Left renal pelvis (tissue), 4 donors: ENCODE data around the gene CDKL1. TPM values are rescaled to one million over a fixed set of nuclear protein-coding genes. Genes with fewer than 3 reads are reported as not detected.

Experiments
- DNase-seq, 4 donors: peaks; one replicate each; pipeline ENCODE4 v3.0.0-alpha.2; 2013; ENCODE audit warnings: low read depth in 4 of 4, low spot score in 3 of 4
- polyA plus RNA-seq, 4 donors: library from polyadenylated mRNA; unstranded; fragments of 120-200 nt; gene quantifications; one replicate each; pipeline ENCODE4 v1.2.1, GENCODE V29; 2013; ENCODE audit not compliant: insufficient read length in 4 of 4

Gene CDKL1
- polyA plus RNA-seq, result 10 to 100 TPM in 2 of 4 donors, 1 to 10 TPM in 2; 6.8 to 10.8 (median 9.3) TPM

DNA sequence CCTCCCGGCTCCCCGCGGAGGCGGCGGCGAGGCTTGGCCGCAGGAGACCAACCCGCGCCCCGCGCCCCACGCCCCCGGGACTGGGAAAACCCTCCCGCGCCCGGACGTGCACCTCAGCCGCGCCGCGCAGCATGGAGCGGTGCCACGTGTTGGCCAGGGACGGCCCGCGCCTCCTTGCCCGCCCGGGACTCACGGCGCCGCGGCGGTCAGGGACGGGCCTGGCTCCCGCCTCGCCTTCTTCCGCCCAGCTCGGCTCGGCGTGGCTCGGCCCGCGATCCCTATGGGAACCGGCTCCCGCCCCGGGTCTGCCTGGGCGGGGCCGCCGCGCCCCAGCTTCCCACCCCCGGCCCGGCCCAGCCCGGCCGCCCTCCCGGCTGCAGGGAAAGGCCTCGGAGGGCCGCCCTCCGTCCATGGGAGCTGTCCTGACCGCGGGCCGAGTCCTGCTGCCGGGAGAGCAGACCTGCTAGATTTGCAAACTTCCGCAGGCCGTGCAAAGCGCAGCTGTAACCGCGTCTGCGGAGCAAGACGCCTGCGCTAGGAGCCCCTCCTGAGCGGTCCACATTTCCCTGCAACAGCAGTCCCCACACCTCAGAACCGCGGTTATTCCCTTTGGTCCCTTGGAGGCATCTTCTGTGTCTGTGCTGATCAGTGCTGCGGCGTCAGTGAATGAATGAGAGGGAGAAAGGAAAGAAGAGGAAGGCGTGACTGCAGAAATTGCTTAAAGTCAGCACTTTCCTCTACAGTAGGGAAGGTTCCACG is at the start of gene CDKL1:
TSS of gene CDKL1 (minus strand) at position 251 of the 759 bp plus-strand sequence. CDS start 1,013 bp downstream, outside the sequence.
- no peak for DNase-seq

DNA sequence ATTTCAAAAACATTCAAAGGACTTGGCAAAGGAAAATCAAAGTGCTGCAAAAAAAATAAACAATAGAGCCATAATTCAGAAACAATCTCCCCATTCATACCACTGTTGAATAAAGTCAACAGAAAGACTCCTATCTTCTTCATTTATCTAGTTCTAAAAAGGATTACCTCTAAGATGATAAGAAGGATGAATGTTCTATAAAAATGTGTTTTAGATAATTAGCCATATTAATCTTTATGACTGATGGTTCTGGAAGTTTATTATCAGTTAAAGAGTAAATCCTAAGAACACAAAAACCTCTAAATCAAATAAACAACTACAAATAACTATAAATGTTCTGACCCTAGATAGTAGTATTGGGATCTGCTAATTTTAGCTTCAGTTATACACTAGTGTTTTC is 37.8 kb upstream of the CDKL1 start:
- no peak for DNase-seq

DNA sequence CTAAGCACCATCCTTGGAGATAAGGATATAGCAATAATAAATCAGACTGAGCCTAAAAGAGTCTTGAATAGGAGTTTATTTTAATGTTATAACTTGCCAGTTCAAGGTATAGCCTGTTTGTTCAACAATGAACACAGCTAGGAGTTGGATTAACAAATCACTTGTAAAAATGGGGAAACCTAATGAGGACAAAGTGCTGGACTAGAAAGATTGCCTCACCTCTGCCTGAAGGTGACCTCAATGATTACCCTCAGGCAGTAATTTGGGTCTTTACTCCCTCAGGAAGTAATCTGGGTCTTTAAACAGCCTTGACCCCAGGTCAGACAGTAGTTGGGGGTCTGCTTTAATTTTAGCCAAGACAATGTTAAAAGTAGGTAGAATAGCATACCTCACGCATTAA is 35.5 kb upstream of the CDKL1 start:
- DNase-seq, result no peak

DNA sequence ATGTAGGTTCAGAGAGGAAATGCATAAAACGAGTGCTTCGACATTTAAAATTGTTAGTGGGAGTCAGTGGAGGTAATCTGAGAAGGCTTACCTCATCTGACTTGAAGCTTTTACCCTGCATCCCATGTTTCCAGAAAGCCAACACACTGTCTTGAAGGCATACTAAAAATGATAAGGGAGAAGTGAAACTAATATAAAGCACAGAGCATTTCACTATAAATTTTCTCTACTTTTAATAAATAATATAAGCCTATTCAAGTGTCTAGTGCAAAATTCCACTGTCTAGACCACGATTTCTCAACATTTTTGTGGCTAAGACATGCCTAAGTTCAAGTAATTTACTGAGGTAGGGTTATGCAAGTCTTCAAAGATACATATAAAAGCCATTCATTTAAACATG is 29.1 kb upstream of the CDKL1 start:
- DNase-seq, result no peak

DNA sequence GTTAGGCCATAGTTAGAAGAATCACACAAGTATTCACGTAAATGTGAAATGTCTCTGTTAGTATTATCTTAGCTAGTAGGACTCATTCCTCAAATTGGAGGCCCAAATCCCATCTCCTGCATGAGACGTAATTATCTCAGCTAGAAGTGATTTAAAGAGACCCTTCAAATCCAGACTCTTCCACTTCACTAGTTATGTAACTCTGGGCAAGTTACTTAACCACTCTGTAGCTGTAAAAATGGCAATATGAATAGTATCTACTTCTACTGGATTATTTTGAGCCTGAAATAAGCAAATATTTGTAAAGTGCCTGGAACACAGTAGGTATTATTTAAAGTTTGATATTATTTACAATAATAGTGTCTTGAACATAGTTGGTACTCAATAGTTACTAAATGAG is 28.4 kb upstream of the CDKL1 start:
- no peak for DNase-seq

DNA sequence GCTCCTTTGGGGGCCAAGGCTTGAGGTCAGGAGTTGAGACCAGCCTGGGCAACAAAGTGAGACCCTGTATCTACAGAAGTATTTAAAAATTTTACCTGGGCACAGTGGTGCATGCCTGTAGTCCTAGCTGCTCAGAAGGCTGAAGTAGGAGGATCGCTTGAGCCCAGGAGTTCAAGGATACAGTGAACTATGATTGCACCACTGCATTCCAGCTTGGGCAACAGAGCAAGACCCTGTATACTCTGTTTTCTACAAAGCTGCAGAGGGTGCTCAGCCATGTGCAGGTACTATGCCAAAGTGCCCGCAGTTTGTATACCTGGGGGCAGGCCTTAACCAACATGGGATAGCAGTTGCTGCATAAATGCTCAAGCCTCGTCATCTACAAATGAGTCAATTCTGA is 26.8 kb upstream of the CDKL1 start:
- DNase-seq, result no peak

DNA sequence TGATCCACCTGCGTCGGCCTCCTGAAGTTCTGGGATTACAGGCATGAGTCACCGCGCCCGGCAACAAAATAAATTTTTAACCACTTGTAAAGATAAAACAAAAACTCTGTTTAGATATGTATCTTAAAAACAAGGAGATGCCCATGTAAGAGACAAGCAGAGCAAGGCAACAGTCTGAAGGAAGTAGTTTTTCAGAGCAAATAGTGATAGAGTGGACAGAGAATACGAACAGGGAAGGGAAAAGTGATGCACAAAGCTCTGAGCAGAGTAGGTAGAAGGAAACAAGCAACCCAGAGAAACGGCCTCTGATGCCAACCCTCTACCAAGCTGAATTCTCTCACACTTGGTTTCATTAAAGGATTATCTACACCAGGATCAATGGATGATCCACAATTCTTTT is 24.8 kb upstream of the CDKL1 start:
- DNase-seq, result no peak

DNA sequence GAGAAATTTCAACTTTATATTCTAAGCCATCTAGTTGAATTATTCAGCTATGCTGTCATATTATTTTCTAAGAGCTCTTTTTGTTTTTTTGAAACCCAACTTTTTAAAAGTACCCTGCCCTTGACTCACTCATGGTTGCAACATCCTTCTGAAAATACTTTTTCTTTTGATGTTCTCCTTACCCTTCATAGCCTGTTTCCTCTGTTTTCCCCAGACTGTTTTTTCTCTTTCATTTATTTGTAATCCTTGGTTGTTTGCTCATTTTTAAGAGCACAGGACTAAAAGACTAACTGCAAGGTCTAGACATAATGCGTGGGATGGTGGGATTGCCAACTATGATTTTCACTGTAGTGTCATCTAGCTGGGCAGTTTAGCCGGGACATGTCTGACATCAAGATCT is 21.2 kb upstream of the CDKL1 start:
- DNase-seq, result no peak

DNA sequence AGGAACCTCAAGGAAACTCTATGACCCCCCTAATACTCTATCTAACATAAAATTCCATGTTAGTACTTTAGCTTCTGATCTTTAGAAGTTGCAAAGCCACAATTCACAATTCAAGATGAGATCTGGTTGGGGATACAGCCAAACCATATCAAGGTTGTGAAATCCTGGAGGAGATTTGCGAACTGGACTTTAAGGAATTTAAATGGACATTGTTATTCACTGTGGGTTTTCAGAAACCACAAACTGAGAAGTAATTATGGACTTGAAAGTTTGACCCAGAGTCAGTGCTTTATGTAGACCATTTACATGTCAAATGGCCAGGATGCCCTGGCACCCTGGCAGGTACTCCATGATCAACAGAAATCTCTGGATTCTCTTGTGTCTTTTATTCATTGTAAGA is 14.2 kb upstream of the CDKL1 start:
- DNase-seq, result no peak

DNA sequence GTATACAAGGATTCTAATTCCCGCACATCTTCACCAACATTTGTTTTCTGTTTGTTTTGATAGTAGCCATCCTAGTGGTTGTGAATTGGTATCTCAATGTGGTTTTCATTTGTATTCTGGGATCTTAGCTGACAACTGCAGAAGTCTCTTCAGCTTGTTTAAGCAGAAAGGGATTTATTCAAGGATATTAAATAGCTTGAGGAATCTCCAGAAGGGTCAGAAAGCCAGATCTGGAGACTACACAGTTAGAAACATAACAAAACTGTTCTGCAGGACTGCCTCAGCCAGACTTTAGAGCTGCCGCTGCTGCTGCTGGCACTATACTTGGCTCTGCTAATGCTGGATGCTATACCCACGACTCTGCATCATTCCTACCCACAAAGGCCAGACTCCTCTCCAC is 13.4 kb upstream of the CDKL1 start:
- DNase-seq, result no peak

DNA sequence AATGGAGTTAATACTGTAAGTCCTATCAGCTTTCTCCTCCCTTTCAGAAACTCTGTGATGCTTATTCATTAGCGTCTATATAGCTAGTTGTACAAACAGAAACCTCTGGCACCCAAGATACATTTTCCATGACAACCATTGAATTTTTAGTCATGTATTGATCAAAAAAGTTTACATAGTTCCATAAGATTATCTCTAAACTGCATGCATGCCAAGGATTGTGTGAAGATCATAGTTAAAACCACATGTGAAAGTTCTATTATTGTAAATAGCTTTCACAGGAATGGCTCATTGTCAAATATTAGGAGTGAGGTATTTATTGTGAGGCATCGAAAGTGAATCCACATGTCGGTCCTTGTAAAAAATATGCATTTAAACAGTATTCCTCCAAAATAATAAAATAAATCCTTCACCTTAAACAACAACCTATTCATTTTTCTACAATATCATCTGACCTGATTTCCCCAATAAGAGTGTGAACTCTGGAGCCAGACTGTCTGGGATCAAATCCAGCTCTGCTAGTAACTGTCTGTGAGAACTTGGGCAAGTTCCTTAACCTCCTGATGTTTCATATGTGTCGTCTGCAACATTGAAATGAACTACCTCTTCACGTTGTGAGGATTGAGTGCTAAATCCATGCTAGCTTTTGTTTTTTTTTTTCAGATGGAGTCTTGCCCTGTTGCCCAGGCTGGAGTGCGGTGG is 10.6 kb upstream of the CDKL1 start:
- DNase-seq, result no peak

DNA sequence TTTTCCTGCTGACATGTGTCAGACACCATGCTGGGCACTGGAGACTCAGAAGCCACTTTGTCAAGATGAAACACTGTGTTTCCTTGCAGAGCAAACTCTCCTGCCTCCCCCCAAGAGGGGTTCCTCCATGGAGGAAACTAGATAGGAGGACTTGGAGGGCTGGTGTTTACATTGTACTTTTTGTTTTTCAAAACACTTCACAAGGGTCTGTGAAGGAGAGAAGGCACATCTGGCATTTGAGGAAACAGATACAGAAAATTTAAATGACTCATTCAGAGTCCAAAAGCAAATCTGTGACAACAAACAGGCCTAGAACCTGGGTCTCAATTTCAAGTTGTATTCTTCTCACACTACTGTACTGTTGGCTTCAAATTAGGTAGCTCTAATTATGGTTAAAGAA is 6.7 kb upstream of the CDKL1 start:
- no peak for DNase-seq

DNA sequence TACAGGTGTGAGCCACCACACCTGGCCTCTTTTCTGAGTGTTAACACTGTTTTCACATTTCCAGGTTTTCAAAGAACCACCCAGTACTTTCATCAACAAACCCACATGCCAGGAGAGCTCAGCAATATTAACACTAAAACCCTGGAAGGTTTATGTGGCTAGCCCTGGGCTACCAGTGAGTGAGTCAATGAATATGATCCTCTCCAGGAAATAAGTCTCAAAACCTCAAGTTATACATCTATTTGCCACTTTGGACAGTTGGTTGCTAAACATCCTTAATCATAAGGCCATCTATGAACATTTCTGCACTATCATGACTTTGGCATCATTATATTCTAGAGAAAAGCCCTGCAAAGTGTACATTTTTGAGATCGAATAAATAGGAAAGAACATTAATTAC is 6.3 kb upstream of the CDKL1 start:
- no peak for DNase-seq

DNA sequence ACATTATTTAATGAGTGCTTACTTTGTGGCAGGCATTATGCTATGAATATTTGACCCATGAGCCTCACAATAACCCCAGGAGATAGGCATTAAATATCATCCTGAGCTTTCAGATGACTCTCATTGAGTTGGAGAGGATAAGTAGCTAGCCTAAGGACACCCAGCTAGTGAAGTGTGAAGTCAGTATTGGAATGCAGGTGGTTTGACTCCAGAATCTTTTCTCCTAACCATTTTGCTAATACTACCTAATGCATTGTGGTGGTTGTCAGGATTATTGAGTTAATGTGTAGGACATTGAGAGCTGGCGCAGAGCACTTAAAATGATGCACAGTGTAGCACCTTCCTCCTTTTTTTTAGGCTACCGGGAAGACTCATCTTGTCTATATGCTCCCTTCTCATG is 3.8 kb upstream of the CDKL1 start:
- no peak for DNase-seq

DNA sequence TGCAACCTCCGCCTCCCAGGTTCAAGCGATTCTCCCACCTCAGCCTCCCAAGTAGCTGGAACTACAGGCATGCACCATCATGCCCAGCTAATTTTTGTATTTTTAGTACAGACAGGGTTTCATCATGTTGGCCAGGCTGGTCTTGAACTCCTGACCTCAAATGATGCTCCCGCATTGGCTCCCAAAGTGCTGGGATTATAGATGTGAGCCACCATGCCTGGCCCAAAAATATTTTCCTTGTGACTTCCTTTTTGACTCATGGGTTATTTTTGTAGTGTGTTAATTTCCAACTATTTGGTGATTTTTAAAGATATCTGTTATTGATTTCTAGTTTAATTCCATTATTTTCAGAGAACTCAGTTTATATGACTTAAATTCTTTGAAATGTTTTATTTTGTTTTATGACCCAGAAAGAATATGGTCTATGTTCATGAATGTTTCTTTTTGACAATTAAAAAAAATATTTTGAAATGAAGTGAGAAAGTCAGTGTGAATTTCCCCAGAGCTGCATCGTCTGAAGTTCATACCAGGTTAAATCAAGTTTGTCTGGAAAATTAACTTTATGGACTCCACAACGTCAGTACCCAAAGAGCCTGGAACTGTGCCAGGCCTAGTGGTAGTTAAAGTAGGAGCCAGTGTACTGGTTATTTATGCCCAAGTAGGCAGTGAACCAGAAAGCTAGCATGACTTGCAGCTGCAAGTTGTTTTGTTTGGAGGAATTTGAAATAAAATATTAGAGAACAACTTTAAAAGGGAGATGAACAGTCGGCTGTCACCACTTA is 2.8 kb upstream of the CDKL1 start:
- no peak for DNase-seq

DNA sequence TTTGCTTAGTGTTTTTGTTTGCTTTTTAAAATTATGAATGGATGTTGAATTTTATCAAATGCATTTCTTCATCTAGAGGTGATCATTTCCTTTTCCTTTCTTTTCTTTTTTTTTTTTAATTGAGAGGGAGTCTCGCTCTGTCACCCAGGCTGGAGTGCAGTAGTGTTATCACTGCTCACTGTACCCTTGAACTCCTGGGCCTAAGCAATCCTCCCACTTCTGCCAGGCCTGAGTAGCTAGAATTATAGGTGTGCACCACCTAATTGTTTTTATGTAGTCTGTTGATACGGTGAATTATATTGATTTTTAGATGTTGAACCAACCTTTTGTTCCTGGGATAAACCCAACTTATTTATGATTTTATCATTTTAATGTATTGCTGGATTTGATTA is 1.5 kb upstream of the CDKL1 start:
- no peak for DNase-seq

DNA sequence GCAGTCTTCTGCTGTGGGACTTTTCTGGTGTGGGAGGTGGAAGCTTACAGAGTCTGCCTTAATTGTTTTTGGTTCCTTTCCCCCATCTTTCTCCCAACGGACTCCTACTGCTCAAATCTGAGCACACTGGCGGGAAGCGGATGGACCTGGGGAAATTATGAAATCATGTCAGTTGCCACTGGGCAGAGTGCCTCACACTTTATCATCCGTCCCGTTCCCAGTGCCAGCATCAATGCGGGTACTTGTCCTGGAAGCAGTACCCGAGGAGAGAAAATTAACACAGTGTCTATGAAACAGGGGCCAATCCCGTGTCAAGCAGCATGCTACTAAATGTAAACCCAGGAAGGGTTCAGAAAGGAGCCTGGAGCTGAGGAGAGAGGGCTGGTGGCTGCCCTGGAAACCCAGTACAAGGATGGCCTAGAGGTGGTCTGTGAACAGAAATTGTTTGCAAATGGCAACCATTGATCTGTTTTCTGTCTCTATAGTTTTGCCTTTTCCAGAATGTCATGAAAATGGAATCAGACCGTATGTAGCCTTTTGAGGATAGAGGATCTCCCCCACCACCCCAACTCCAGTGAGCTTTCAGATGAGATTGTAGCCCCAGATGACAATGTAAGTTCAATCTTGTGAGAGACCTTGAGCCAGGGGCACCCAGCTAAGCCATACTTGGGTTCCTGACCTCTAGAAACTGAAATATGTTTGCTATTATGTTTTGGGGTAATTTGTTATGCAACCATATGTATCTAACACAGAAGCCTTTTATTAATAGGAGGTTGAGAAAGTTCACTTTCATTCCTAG is 908 bp upstream of the CDKL1 start:
- no peak for DNase-seq

DNA sequence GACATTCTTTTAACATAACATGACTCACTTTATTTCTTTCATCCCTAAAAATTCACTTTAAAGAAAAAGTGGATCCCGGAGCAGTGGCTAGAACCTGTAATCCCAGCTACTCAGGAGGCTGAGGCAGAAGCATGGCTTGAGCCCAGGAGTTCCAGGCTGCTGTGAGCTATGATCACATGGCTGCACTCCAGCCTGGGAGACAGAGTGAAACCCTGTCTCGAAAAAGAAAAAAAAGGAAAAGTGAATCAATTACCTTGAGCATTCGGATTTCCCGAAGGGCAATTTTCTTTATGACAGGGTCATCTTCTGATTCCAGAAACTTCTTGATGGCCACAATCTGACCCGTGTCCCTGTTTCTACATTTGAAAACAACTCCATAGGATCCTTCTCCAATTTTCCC is 1.2 kb downstream of the CDKL1 start:
- no peak for DNase-seq

DNA sequence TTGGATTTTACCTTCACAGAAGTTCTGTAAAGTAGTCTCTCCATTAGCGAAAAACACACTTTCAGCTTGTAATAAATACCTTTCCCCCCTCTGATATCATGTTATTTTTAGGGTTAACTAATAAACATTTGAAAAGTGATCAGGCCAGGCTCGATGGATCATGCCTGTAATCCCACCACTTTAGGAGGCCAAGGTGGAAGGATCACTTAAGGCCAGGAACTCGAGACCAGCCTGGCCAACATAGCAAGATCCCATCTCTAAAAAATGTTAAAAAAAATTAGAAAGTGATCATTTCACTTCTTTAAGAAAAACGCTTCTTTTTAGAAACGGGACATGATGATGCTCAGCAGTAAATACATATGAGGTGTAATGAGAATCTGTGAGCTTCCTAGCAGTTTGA is 2.0 kb downstream of the CDKL1 start:
- DNase-seq, result no peak

DNA sequence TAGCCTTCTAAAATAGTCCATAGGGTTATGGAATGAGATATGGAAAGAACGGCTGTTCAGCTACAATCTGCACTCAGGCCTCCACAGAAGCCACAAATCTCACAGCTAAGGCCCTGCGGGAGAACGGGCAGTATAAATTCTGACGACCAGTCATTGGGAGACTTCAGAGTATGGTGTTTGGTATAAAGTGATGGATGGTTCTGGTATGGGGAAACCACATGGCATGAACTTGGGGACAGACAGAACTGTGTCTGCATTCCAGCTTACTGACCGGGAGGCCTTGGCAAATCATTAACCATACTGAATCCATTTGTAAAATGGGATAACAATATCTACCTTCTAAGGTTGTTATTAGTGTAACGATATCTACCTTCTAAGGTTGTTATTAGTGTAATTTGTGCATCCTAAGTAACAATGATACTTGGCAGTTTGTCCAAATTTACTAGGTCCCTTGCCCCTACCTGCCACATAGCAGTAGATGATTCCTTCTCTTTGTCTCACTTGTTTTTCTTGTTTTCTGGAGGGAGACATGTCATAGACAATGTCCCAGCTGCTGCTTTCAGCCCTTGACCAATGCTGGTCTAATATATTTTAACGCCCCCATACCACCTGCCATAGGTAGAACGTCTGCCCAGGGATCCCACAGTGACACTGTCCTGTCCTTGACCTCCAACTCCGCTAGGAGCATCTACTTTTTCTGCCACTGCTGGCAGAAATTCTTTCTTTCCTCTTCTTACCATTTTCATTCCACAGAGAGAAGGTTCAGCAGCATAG is 6.8 kb downstream of the CDKL1 start:
- no peak for DNase-seq
